ENCODE data around the gene RABEP2. TPM values are rescaled to one million over a fixed set of nuclear protein-coding genes. Genes with fewer than 3 reads are reported as not detected.

RABEP2 gene
- total RNA-seq, 2 experiments from 2014 or later, result 84.8 to 87.2 TPM

- intact Hi-C loops (cut with micrococcal nuclease; ENCODE audit: unreplicated experiment), result loop anchor here (2.0 kb wide), 2 partner anchors 15 to 19 kb away; no protein-coding TSS in a partner anchor
Observed at GRCh38 chr16:28925386-28926228, 569 bp upstream of the RABEP2 start.

GRCh38 chr16:28924399-28924761 lies 658 bp downstream of the RABEP2 start:
- Histone ChIP-seq H3K36me3 (ENCODE audit: insufficient read depth, low read length) (peaks cover 36% of the 10 kb centered on the region), H3K79me2 (ENCODE audit: insufficient read depth, low read depth, low read length) (peaks cover 29% of the 10 kb centered on the region; the same call in 1 of the 2 replicates), H3K27ac (ENCODE audit: low read depth, low read length, poor library complexity, severe bottlenecking) (peak overlapping the region; percentile 100), H3K9me2 (ENCODE audit: insufficient read depth, low read length) (no peaks in the 10 kb centered on the region), H3K4me2 (ENCODE audit: low read length) (peak overlapping the region; percentile 100), H4K20me1 (ENCODE audit: insufficient read depth, low read length) (no peaks in the 10 kb centered on the region), H3K9me3 (ENCODE audit: low read length) (peaks cover 6% of the 10 kb centered on the region; the same call in 1 of the 2 replicates), H2AFZ (ENCODE audit: low read length) (no peak overlapping the region), H3K4me1 (ENCODE audit: insufficient read depth, low read length, poor library complexity, severe bottlenecking) (peaks cover 65% of the 10 kb centered on the region), H3K4me3 (ENCODE audit: low read depth, low read length, poor library complexity, severe bottlenecking) (peak overlapping the region; percentile 77)
- ChIA-PET POLR2A (interaction anchor here (0.6 to 3.1 kb wide), 9 partner anchors 8 to 113 kb away, joined by 3 to 37 read pairs (median 9); partner anchors contain the start of genes CD19 and SH2B1), CTCF (ENCODE audit: unreplicated experiment) (interaction anchor here (1.3 to 2.6 kb wide), 4 partner anchors 8 to 20 kb away, joined by 8 to 18 read pairs (median 12); no protein-coding TSS in a partner anchor)
- intact Hi-C loops (cut with micrococcal nuclease; ENCODE audit: unreplicated experiment), result loop anchor here (1.0 to 2.0 kb wide), 3 partner anchors 8 to 20 kb away; no protein-coding TSS in a partner anchor
- BruUV-seq (replicated peaks), result no TSS peak
- no peak for DNase-seq (ENCODE audit: low spot score)
- TF ChIP-seq EZH2phosphoT487 (IDR thresholded peaks at IDR 0.05; ENCODE audit: borderline replicate concordance, low read depth, low read length) (no peak), CTCF (conservative IDR thresholded peaks at IDR 0.05; ENCODE audit: low read length) (0 out of 2 replicates have a peak, but pooled peaks have one; percentile 29)

More at GRCh38 chr16:28925386-28926228, 569 bp upstream of the RABEP2 start:
- CTCF ChIA-PET (ENCODE audit: unreplicated experiment), result interaction anchor here (1.2 kb wide), 1 partner anchor 11 kb away, joined by 3 read pairs; no protein-coding TSS in a partner anchor
- peaks cover 77% of the 10 kb centered on the region for H3K4me1 ChIP-seq (ENCODE audit: insufficient read depth, low read length, poor library complexity, severe bottlenecking)
- H3K36me3 ChIP-seq (ENCODE audit: insufficient read depth, low read length), result peaks cover 27% of the 10 kb centered on the region
- TF ChIP-seq CTCF (conservative IDR thresholded peaks at IDR 0.05; ENCODE audit: low read length), result no peak
- TF ChIP-seq EZH2phosphoT487 (IDR thresholded peaks at IDR 0.05; ENCODE audit: borderline replicate concordance, low read depth, low read length), result no peak
- POLR2A ChIA-PET, result interaction anchor here (0.7 to 1.1 kb wide), 2 partner anchors 25 to 98 kb away, joined by 3 to 6 read pairs; partner anchors contain the start of gene NFATC2IP
- H3K4me2 ChIP-seq (ENCODE audit: low read length), result peak overlapping the region; percentile 100
- DNase-seq (ENCODE audit: low spot score), result peak; percentile 86
- peaks cover 6% of the 10 kb centered on the region; the same call in 1 of the 2 replicates for H3K9me3 ChIP-seq (ENCODE audit: low read length)
- peaks cover 29% of the 10 kb centered on the region; the same call in 1 of the 2 replicates for H3K79me2 ChIP-seq (ENCODE audit: insufficient read depth, low read depth, low read length)
- H4K20me1 ChIP-seq (ENCODE audit: insufficient read depth, low read length), result no peaks in the 10 kb centered on the region
- H3K9me2 ChIP-seq (ENCODE audit: insufficient read depth, low read length), result no peaks in the 10 kb centered on the region
- H2AFZ ChIP-seq (ENCODE audit: low read length), result peak overlapping the region; percentile 14; the same call in 1 of the 2 replicates
- H3K4me3 ChIP-seq (ENCODE audit: low read depth, low read length, poor library complexity, severe bottlenecking), result peak overlapping the region; percentile 77
- peak overlapping the region; percentile 100 for H3K27ac ChIP-seq (ENCODE audit: low read depth, low read length, poor library complexity, severe bottlenecking)
- BruUV-seq (replicated peaks), result no TSS peak

Measured in OCI-LY7 (cell line).